Cardiac ventricle fibroblast (primary cell): ENCODE measurements around the gene ADAMTSL2. TPM values are rescaled to one million over a fixed set of nuclear protein-coding genes. Genes with fewer than 3 reads are reported as not detected.

Experiments used
- total RNA-seq: library from RNA; depleted of rRNA; stranded (reverse); fragments of >200 nt; gene quantifications from 2 replicates; pipeline ENCODE4 v1.2.3, GENCODE V29; 2015

ADAMTSL2 gene
- 5.8 and 6.8 TPM in 2 replicates for total RNA-seq

GRCh38 chr9:133534346-133535291 lies at the start of gene ADAMTSL2:
Gene ADAMTSL2, plus strand, starts transcription at chr9:133534704. Its CDS starts 2,009 bp downstream, at chr9:133536713.

DNA sequence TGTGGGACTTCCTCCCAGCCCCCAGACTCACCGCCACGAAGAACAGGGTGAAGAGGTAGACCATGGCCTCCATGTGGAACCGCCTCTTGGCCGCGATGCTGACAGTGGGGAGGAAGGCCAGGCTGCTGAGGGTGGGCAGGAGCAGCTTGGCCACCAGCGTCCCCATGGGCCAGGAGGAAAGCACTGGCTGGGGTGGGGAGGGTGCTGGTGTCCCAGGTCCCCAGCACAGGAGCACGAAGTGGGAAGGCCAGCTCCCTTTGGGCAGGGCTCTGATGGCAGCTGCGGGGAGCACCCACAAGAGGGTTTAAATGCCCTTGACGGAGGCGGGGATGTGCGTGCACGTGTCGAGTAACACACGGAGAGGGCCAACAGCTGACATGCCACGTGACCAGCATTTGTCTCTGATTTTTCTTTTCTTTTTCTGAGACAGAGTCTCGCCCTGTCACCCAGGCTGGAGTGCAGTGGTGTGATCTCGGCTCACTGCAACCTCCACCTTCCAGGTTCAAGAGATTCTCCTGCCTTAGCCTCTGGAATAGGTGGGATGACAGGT lies 9.8 kb upstream of the ADAMTSL2 start, which contains the start of gene MYMK:
Gene MYMK, minus strand, starts transcription at position 281 of the 550 bp plus-strand sequence. Its CDS starts 115 bp downstream, at position 166.

GRCh38 chr9:133609311-133610098 lies 75.0 kb downstream of the ADAMTSL2 start, which contains the start of gene FAM163B:
Gene FAM163B, minus strand, starts transcription at chr9:133609389. Its CDS starts 29,166 bp downstream, at chr9:133580223.

Other genes starting within 250 kb of the ADAMTSL2 start
- 14.2 and 22.4 TPM in 2 replicates for gene SURF6, start 198.5 kb upstream of the ADAMTSL2 start, total RNA-seq
- gene MED22, start 186.6 kb upstream of the ADAMTSL2 start, total RNA-seq: 9.4 and 19.7 TPM in 2 replicates
- 3,323 and 3,336 TPM in 2 replicates for gene RPL7A, start 186.5 kb upstream of the ADAMTSL2 start, total RNA-seq
- 33.7 and 38.0 TPM in 2 replicates for gene SURF1, start 178.2 kb upstream of the ADAMTSL2 start, total RNA-seq
- gene SURF2, start 178.2 kb upstream of the ADAMTSL2 start, total RNA-seq: 17.9 and 19.8 TPM in 2 replicates
- 252 and 275 TPM in 2 replicates for gene SURF4, start 158.6 kb upstream of the ADAMTSL2 start, total RNA-seq
- 0.34 TPM in 1 of 2 replicates, not detected in the other for gene STKLD1, start 158.3 kb upstream of the ADAMTSL2 start, total RNA-seq
- 20.2 and 23.3 TPM in 2 replicates for gene REXO4, start 116.7 kb upstream of the ADAMTSL2 start, total RNA-seq
- gene ADAMTS13, start 112.3 kb upstream of the ADAMTSL2 start, total RNA-seq: 2.2 and 3.4 TPM in 2 replicates
- gene CACFD1, start 74.7 kb upstream of the ADAMTSL2 start, total RNA-seq: 7.1 and 8.8 TPM in 2 replicates
- gene SLC2A6, start 55.6 kb upstream of the ADAMTSL2 start, total RNA-seq: 7.0 and 7.7 TPM in 2 replicates
- not detected in 2 replicates for gene MYMK, start 9.7 kb upstream of the ADAMTSL2 start, total RNA-seq
- 0.15 and 0.81 TPM in 2 replicates for gene FAM163B, start 74.7 kb downstream of the ADAMTSL2 start, total RNA-seq
- not detected in 2 replicates for gene DBH, start 101.7 kb downstream of the ADAMTSL2 start, total RNA-seq
- 11.6 and 16.3 TPM in 2 replicates for gene SARDH, start 203.6 kb downstream of the ADAMTSL2 start, total RNA-seq